ENCODE results near the gene CSGALNACT2.
A peak's percentile ranks its signal among the peaks of the same experiment; 100 is the strongest.

CSGALNACT2 gene

GRCh38 chr10:43123361-43124093 lies 14.7 kb upstream of the CSGALNACT2 start:
- no peak for FAIRE-seq

GRCh38 chr10:43124094-43124521 lies 14.1 kb upstream of the CSGALNACT2 start:
- DNase-seq (ENCODE audit: extremely low spot score, insufficient read length, low read depth) (no peak), FAIRE-seq (no peak)

More at GRCh38 chr10:43123361-43124093, 14.7 kb upstream of the CSGALNACT2 start:
- no peak for DNase-seq (ENCODE audit: extremely low spot score, insufficient read length, low read depth)

GRCh38 chr10:43124574-43125273 lies 13.5 kb upstream of the CSGALNACT2 start:
- DNase-seq (ENCODE audit: extremely low spot score, insufficient read length, low read depth) (no peak), FAIRE-seq (no peak)

- FAIRE-seq = no peak
- DNase-seq (ENCODE audit: extremely low spot score, insufficient read length, low read depth) = no peak
These were observed 12.9 kb upstream of the CSGALNACT2 start for GRCh38 chr10:43125274-43125845.

GRCh38 chr10:43125881-43126731 lies 12.1 kb upstream of the CSGALNACT2 start:
- no peak for DNase-seq (ENCODE audit: extremely low spot score, insufficient read length, low read depth)
- FAIRE-seq = no peak

GRCh38 chr10:43126759-43127424 lies 11.4 kb upstream of the CSGALNACT2 start:
- peak; percentile 52 for FAIRE-seq

GRCh38 chr10:43127442-43127841 lies 10.8 kb upstream of the CSGALNACT2 start:
- FAIRE-seq (no peak), DNase-seq (ENCODE audit: extremely low spot score, insufficient read length, low read depth) (no peak)

More at GRCh38 chr10:43126759-43127424, 11.4 kb upstream of the CSGALNACT2 start:
- no peak for DNase-seq (ENCODE audit: extremely low spot score, insufficient read length, low read depth)

GRCh38 chr10:43128331-43128730 lies 9.9 kb upstream of the CSGALNACT2 start:
- no peak for FAIRE-seq

GRCh38 chr10:43128958-43129706 lies 9.1 kb upstream of the CSGALNACT2 start:
- FAIRE-seq = peak; percentile 62
- no peak for DNase-seq (ENCODE audit: extremely low spot score, insufficient read length, low read depth)

More at GRCh38 chr10:43128331-43128730, 9.9 kb upstream of the CSGALNACT2 start:
- DNase-seq (ENCODE audit: extremely low spot score, insufficient read length, low read depth) = no peak

- DNase-seq (ENCODE audit: extremely low spot score, insufficient read length, low read depth) (no peak), FAIRE-seq (no peak)
These were observed 7.5 kb upstream of the CSGALNACT2 start for GRCh38 chr10:43130770-43131171.

- FAIRE-seq (no peak), DNase-seq (ENCODE audit: extremely low spot score, insufficient read length, low read depth) (no peak)
These were observed 7.0 kb upstream of the CSGALNACT2 start for GRCh38 chr10:43131256-43131655.

- FAIRE-seq = no peak
- DNase-seq (ENCODE audit: extremely low spot score, insufficient read length, low read depth) = no peak
These were observed 6.3 kb upstream of the CSGALNACT2 start for GRCh38 chr10:43131906-43132305.

- DNase-seq (ENCODE audit: extremely low spot score, insufficient read length, low read depth) = no peak
- no peak for FAIRE-seq
These were observed 5.1 kb upstream of the CSGALNACT2 start for GRCh38 chr10:43132867-43133787.

- FAIRE-seq (no peak), DNase-seq (ENCODE audit: extremely low spot score, insufficient read length, low read depth) (no peak)
These were observed 3.9 kb upstream of the CSGALNACT2 start for GRCh38 chr10:43134126-43134905.

- FAIRE-seq (no peak), DNase-seq (ENCODE audit: extremely low spot score, insufficient read length, low read depth) (no peak)
These were observed 3.2 kb upstream of the CSGALNACT2 start for GRCh38 chr10:43135064-43135463.

GRCh38 chr10:43135656-43136055 lies 2.6 kb upstream of the CSGALNACT2 start:
- DNase-seq (ENCODE audit: extremely low spot score, insufficient read length, low read depth) = no peak

GRCh38 chr10:43136432-43136831 lies 1.8 kb upstream of the CSGALNACT2 start:
- FAIRE-seq = no peak
- no peak for DNase-seq (ENCODE audit: extremely low spot score, insufficient read length, low read depth)

More at GRCh38 chr10:43135656-43136055, 2.6 kb upstream of the CSGALNACT2 start:
- no peak for FAIRE-seq
